Measurements from ENCODE around the gene TAB2.

- TF ChIP-seq, protein P1, sequence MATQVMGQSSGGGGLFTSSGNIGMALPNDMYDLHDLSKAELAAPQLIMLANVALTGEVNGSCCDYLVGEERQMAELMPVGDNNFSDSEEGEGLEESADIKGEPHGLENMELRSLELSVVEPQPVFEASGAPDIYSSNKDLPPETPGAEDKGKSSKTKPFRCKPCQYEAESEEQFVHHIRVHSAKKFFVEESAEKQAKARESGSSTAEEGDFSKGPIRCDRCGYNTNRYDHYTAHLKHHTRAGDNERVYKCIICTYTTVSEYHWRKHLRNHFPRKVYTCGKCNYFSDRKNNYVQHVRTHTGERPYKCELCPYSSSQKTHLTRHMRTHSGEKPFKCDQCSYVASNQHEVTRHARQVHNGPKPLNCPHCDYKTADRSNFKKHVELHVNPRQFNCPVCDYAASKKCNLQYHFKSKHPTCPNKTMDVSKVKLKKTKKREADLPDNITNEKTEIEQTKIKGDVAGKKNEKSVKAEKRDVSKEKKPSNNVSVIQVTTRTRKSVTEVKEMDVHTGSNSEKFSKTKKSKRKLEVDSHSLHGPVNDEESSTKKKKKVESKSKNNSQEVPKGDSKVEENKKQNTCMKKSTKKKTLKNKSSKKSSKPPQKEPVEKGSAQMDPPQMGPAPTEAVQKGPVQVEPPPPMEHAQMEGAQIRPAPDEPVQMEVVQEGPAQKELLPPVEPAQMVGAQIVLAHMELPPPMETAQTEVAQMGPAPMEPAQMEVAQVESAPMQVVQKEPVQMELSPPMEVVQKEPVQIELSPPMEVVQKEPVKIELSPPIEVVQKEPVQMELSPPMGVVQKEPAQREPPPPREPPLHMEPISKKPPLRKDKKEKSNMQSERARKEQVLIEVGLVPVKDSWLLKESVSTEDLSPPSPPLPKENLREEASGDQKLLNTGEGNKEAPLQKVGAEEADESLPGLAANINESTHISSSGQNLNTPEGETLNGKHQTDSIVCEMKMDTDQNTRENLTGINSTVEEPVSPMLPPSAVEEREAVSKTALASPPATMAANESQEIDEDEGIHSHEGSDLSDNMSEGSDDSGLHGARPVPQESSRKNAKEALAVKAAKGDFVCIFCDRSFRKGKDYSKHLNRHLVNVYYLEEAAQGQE (IDR thresholded peaks at IDR 0.05; ENCODE audit: insufficient read depth in 1 of 2, low read depth in 2 of 2, low read length in 2 of 2): no peak
- TF ChIP-seq POLR2AphosphoS5 (IDR thresholded peaks at IDR 0.05; ENCODE audit: low read depth, low read length): no peak
Observed at GRCh38 chr6:149433881-149434280, 116.4 kb downstream of the TAB2 start.
